ENCODE measurements around the gene RAB26.

Gene RAB26

GRCh38 chr16:2186505-2186904 lies 38.1 kb downstream of the RAB26 start (continued):
- TF ChIP-seq, protein P1, sequence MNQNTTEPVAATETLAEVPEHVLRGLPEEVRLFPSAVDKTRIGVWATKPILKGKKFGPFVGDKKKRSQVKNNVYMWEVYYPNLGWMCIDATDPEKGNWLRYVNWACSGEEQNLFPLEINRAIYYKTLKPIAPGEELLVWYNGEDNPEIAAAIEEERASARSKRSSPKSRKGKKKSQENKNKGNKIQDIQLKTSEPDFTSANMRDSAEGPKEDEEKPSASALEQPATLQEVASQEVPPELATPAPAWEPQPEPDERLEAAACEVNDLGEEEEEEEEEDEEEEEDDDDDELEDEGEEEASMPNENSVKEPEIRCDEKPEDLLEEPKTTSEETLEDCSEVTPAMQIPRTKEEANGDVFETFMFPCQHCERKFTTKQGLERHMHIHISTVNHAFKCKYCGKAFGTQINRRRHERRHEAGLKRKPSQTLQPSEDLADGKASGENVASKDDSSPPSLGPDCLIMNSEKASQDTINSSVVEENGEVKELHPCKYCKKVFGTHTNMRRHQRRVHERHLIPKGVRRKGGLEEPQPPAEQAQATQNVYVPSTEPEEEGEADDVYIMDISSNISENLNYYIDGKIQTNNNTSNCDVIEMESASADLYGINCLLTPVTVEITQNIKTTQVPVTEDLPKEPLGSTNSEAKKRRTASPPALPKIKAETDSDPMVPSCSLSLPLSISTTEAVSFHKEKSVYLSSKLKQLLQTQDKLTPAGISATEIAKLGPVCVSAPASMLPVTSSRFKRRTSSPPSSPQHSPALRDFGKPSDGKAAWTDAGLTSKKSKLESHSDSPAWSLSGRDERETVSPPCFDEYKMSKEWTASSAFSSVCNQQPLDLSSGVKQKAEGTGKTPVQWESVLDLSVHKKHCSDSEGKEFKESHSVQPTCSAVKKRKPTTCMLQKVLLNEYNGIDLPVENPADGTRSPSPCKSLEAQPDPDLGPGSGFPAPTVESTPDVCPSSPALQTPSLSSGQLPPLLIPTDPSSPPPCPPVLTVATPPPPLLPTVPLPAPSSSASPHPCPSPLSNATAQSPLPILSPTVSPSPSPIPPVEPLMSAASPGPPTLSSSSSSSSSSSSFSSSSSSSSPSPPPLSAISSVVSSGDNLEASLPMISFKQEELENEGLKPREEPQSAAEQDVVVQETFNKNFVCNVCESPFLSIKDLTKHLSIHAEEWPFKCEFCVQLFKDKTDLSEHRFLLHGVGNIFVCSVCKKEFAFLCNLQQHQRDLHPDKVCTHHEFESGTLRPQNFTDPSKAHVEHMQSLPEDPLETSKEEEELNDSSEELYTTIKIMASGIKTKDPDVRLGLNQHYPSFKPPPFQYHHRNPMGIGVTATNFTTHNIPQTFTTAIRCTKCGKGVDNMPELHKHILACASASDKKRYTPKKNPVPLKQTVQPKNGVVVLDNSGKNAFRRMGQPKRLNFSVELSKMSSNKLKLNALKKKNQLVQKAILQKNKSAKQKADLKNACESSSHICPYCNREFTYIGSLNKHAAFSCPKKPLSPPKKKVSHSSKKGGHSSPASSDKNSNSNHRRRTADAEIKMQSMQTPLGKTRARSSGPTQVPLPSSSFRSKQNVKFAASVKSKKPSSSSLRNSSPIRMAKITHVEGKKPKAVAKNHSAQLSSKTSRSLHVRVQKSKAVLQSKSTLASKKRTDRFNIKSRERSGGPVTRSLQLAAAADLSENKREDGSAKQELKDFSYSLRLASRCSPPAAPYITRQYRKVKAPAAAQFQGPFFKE (tag by site-specific recombination; IDR thresholded peaks at IDR 0.05; ENCODE audit: borderline replicate concordance): no peak
- no peak for TF ChIP-seq ZNF621 (tag by site-specific recombination; IDR thresholded peaks at IDR 0.05)
- no peak for TF ChIP-seq ZFP3 (tag by site-specific recombination; IDR thresholded peaks at IDR 0.05; ENCODE audit: low read depth)
- no peak for TF ChIP-seq SCRT1 (tag by site-specific recombination; IDR thresholded peaks at IDR 0.05; ENCODE audit: borderline replicate concordance)
- no peak for TF ChIP-seq ZNF169 (tag by site-specific recombination; IDR thresholded peaks at IDR 0.05)
- TF ChIP-seq, protein P2, sequence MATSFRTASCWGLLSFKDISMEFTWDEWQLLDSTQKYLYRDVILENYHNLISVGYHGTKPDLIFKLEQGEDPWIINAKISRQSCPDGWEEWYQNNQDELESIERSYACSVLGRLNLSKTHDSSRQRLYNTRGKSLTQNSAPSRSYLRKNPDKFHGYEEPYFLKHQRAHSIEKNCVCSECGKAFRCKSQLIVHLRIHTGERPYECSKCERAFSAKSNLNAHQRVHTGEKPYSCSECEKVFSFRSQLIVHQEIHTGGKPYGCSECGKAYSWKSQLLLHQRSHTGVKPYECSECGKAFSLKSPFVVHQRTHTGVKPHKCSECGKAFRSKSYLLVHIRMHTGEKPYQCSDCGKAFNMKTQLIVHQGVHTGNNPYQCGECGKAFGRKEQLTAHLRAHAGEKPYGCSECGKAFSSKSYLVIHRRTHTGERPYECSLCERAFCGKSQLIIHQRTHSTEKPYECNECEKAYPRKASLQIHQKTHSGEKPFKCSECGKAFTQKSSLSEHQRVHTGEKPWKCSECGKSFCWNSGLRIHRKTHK (tag by site-specific recombination; IDR thresholded peaks at IDR 0.05): no peak
- no peak for TF ChIP-seq ZNF423 (tag by site-specific recombination; IDR thresholded peaks at IDR 0.05)
- no peak for TF ChIP-seq REST (tag by site-specific recombination; IDR thresholded peaks at IDR 0.05)

GRCh38 chr16:2187212-2187611 lies 38.8 kb downstream of the RAB26 start:
- H3K9me3 ChIP-seq (ENCODE audit: control insufficient read depth, insufficient read depth, low read depth, low read length): no peaks in the 10 kb centered on the region
- no peak overlapping the region for H3K4me3 ChIP-seq (ENCODE audit: low read depth, low read length)
- no peak overlapping the region for H3K27ac ChIP-seq (ENCODE audit: extremely low read depth, low read depth, low read length)
- H3K4me1 ChIP-seq (ENCODE audit: control insufficient read depth, insufficient read depth, low read length): no peaks in the 10 kb centered on the region
- peaks cover 0 to 16% of the 10 kb centered on the region in 2 experiments; a peak in 1 of 3 replicates for H3K36me3 ChIP-seq (ENCODE audit: control insufficient read depth in 2 of 2, insufficient read depth in 1 of 2, low read length in 2 of 2)
- CTCF ChIA-PET: interaction anchor here (0.5 kb wide), 1 partner anchor 39 kb away, joined by 4 read pairs; no protein-coding TSS in a partner anchor
- no peak for TF ChIP-seq YY1 (tag by site-specific recombination; IDR thresholded peaks at IDR 0.05)
- peak; percentile 76 for TF ChIP-seq ZNF600 (tag by site-specific recombination; IDR thresholded peaks at IDR 0.05)
- POLR2A ChIA-PET: interaction anchor here (0.6 to 1.8 kb wide), 3 partner anchors 22 to 249 kb away, joined by 4 to 12 read pairs (median 6); partner anchors contain the start of gene TRAF7

DNA sequence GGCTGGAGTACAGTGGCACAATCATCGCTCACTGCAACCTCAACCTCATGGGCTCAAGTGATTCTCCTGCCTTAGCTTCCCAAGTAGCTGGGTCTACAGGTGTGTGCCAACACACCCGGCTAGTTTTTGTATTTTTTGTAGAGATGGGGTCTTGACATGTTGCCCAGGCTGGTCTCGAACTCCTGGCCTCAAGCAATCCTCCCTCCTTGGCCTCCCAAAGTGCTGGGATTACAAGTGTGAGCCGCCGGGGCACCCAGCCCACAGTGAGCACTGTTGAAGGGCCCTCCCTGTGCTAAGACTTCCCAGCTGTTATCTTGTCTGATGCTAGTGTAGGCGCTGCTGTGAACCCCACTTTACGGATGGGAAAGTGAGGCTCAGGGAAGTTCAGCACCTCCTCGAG lies 40.0 kb downstream of the RAB26 start:
- no peak overlapping the region for H3K27ac ChIP-seq (ENCODE audit: extremely low read depth, low read depth, low read length)
- peaks cover 0 to 10% of the 10 kb centered on the region in 2 experiments; a peak in 1 of 3 replicates for H3K36me3 ChIP-seq (ENCODE audit: control insufficient read depth in 2 of 2, insufficient read depth in 1 of 2, low read length in 2 of 2)
- no peaks in the 10 kb centered on the region for H3K9me3 ChIP-seq (ENCODE audit: control insufficient read depth, insufficient read depth, low read depth, low read length)
- H3K4me3 ChIP-seq (ENCODE audit: low read depth, low read length): no peak overlapping the region
- no peak for TF ChIP-seq KLF9 (tag by site-specific recombination; IDR thresholded peaks at IDR 0.05; ENCODE audit: low read depth)
- TF ChIP-seq EGR2 (tag by site-specific recombination; IDR thresholded peaks at IDR 0.05; ENCODE audit: low read depth): no peak
- TF ChIP-seq SCRT1 (tag by site-specific recombination; IDR thresholded peaks at IDR 0.05; ENCODE audit: borderline replicate concordance): 0 out of 2 replicates have a peak, but pooled peaks have one; percentile 28
- TF ChIP-seq ZNF121 (tag by site-specific recombination; IDR thresholded peaks at IDR 0.05): peak; percentile 66; the same call in 1 of the 2 replicates
- TF ChIP-seq ZNF2 (tag by site-specific recombination; IDR thresholded peaks at IDR 0.05): no peak
- H3K4me1 ChIP-seq (ENCODE audit: control insufficient read depth, insufficient read depth, low read length): no peaks in the 10 kb centered on the region
- POLR2A ChIA-PET: interaction anchor here (1.5 to 1.8 kb wide), 2 partner anchors 20 to 33 kb away, joined by 4 to 12 read pairs; partner anchors contain the start of gene TRAF7
- CTCF ChIA-PET: interaction anchor here (0.6 kb wide), 1 partner anchor 32 kb away, joined by 3 read pairs; no protein-coding TSS in a partner anchor

Measured in HEK293 (cell line).